ENCODE measurements around the gene ATP8B4.
"Not testable (repeated sequence)": the region's sequence is repeated elsewhere in the genome, so short reads cannot be mapped to it uniquely, and the experiment has no call there.

The ATP8B4 gene

GRCh38 chr15:50098545-50098944 lies 20.5 kb downstream of the ATP8B4 start:
- no peak overlapping the region for H3K4me3 ChIP-seq (ENCODE audit: low read length)
- no peaks in the 10 kb centered on the region for H3K36me3 ChIP-seq (ENCODE audit: control insufficient read depth, insufficient read depth, low read length)
- no peaks in the 10 kb centered on the region for H3K9me3 ChIP-seq (ENCODE audit: control insufficient read depth, low read length)
- no peaks in the 10 kb centered on the region for H3K27me3 ChIP-seq (ENCODE audit: control insufficient read depth, insufficient read depth, low read length)
- H3K4me1 ChIP-seq (ENCODE audit: control insufficient read depth, insufficient read depth, low read length): no peaks in the 10 kb centered on the region
- no peak overlapping the region for H3K9ac ChIP-seq (ENCODE audit: low read length)

- H3K4me1 ChIP-seq (ENCODE audit: control insufficient read depth, insufficient read depth, low read length): no peaks in the 10 kb centered on the region
- no peaks in the 10 kb centered on the region for H3K27me3 ChIP-seq (ENCODE audit: control insufficient read depth, insufficient read depth, low read length)
- H3K9me3 ChIP-seq (ENCODE audit: control insufficient read depth, low read length): no peaks in the 10 kb centered on the region
- no peak overlapping the region for H3K9ac ChIP-seq (ENCODE audit: low read length)
- no peaks in the 10 kb centered on the region for H3K36me3 ChIP-seq (ENCODE audit: control insufficient read depth, insufficient read depth, low read length)
- H3K4me3 ChIP-seq (ENCODE audit: low read length): no peak overlapping the region
Measured at GRCh38 chr15:50095938-50096821, 22.9 kb downstream of the ATP8B4 start.

- not testable (repeated sequence) for H3K4me1 ChIP-seq (ENCODE audit: control insufficient read depth, insufficient read depth, low read length); H3K4me3 ChIP-seq (ENCODE audit: low read length)
Measured at GRCh38 chr15:50089386-50089785, 29.6 kb downstream of the ATP8B4 start.

DNA sequence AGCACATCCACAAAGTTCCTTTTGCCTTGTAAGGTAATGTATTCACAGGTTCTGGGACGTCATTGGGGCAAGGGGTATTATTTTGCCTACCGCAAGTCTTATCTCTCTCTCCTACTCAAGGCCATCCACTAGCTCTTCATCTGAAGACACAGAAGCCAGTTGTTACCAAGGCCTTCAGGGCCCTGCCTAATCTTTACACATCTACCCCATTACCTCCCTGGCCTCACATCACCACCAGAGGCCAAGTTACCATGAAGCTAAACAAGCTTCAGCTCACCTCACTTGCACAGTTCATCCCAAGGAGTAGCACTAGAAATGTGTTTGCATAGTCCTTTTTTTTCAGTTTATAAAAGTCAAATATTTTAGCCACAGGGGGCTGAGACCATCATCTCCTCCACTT lies 34.1 kb downstream of the ATP8B4 start:
- Histone ChIP-seq H3K36me3 (ENCODE audit: control insufficient read depth, insufficient read depth, low read length) (no peaks in the 10 kb centered on the region), H3K4me3 (ENCODE audit: low read length) (no peak overlapping the region), H3K9me3 (ENCODE audit: control insufficient read depth, low read length) (no peaks in the 10 kb centered on the region), H3K9ac (ENCODE audit: low read length) (no peak overlapping the region), H3K4me1 (ENCODE audit: control insufficient read depth, insufficient read depth, low read length) (no peaks in the 10 kb centered on the region), H3K27me3 (ENCODE audit: control insufficient read depth, insufficient read depth, low read length) (no peaks in the 10 kb centered on the region)

More at GRCh38 chr15:50089386-50089785, 29.6 kb downstream of the ATP8B4 start:
- H3K9me3 ChIP-seq (ENCODE audit: control insufficient read depth, low read length); H3K36me3 ChIP-seq (ENCODE audit: control insufficient read depth, insufficient read depth, low read length); H3K27me3 ChIP-seq (ENCODE audit: control insufficient read depth, insufficient read depth, low read length); H3K9ac ChIP-seq (ENCODE audit: low read length): not testable (repeated sequence)

DNA sequence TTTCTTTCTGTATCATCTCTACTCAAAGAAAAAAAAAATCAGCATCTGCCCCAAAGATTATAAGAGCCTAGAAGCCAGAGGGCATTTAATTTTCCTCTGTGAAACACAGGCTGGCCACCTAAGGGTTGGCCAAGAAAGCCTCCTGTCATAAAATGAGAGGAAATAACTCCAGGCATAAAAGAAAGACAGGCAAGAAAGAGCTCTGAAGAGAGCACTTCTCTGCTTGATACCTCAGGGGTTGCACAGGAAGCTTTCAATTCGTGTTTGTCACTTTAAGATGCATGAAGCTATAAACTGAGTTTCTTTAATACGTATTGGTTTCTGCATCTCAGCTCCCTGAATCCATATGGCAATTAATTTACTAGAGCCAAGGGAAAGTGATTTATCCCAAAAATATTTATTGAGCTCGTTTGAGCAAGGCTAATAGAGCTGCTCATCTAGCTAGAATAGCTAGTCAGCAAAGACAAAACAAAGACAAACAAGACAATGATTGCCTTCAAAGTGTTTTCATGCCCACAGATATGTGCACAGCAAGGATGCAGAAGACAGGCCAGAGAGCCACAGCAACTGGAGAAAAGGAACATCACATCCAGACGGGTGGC lies 35.5 kb downstream of the ATP8B4 start:
- H3K27me3 ChIP-seq (ENCODE audit: control insufficient read depth, insufficient read depth, low read length): no peaks in the 10 kb centered on the region
- no peaks in the 10 kb centered on the region for H3K36me3 ChIP-seq (ENCODE audit: control insufficient read depth, insufficient read depth, low read length)
- H3K9me3 ChIP-seq (ENCODE audit: control insufficient read depth, low read length): no peaks in the 10 kb centered on the region
- H3K9ac ChIP-seq (ENCODE audit: low read length): no peak overlapping the region
- no peak overlapping the region for H3K4me3 ChIP-seq (ENCODE audit: low read length)
- H3K4me1 ChIP-seq (ENCODE audit: control insufficient read depth, insufficient read depth, low read length): no peaks in the 10 kb centered on the region

- Histone ChIP-seq H3K27me3 (ENCODE audit: control insufficient read depth, insufficient read depth, low read length) (no peaks in the 10 kb centered on the region), H3K9ac (ENCODE audit: low read length) (no peak overlapping the region), H3K36me3 (ENCODE audit: control insufficient read depth, insufficient read depth, low read length) (no peaks in the 10 kb centered on the region), H3K9me3 (ENCODE audit: control insufficient read depth, low read length) (no peaks in the 10 kb centered on the region), H3K4me1 (ENCODE audit: control insufficient read depth, insufficient read depth, low read length) (no peaks in the 10 kb centered on the region), H3K4me3 (ENCODE audit: low read length) (no peak overlapping the region)
Measured at GRCh38 chr15:50082066-50082465, 37.0 kb downstream of the ATP8B4 start.

GRCh38 chr15:50077651-50078050 lies 41.4 kb downstream of the ATP8B4 start:
- Histone ChIP-seq H3K36me3 (ENCODE audit: control insufficient read depth, insufficient read depth, low read length) (no peaks in the 10 kb centered on the region), H3K27me3 (ENCODE audit: control insufficient read depth, insufficient read depth, low read length) (no peaks in the 10 kb centered on the region), H3K9me3 (ENCODE audit: control insufficient read depth, low read length) (no peaks in the 10 kb centered on the region), H3K9ac (ENCODE audit: low read length) (no peak overlapping the region), H3K4me1 (ENCODE audit: control insufficient read depth, insufficient read depth, low read length) (no peaks in the 10 kb centered on the region), H3K4me3 (ENCODE audit: low read length) (no peak overlapping the region)

GRCh38 chr15:50077176-50077575 lies 41.9 kb downstream of the ATP8B4 start:
- Histone ChIP-seq H3K4me3 (ENCODE audit: low read length) (no peak overlapping the region), H3K9me3 (ENCODE audit: control insufficient read depth, low read length) (no peaks in the 10 kb centered on the region), H3K36me3 (ENCODE audit: control insufficient read depth, insufficient read depth, low read length) (no peaks in the 10 kb centered on the region), H3K9ac (ENCODE audit: low read length) (no peak overlapping the region), H3K27me3 (ENCODE audit: control insufficient read depth, insufficient read depth, low read length) (no peaks in the 10 kb centered on the region), H3K4me1 (ENCODE audit: control insufficient read depth, insufficient read depth, low read length) (no peaks in the 10 kb centered on the region)

DNA sequence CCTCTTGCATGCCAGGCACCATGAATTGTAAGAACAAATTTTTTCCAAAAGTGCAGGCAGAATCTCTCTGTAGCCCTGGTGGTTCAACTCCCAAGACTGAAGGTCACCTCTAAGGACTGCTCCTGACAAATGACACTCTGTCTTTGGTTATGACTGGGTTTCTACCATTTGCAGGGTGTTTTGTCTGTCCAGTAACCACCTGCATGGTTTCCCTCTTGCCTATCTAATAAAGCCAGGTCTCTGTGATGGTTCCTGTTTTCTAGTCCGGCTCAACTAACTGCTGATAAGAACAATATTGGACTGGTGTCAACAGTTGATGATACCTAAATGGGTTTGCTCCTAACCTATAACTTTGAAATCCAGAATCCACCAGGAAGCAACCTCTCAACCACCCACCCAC lies 43.7 kb downstream of the ATP8B4 start:
- no peak overlapping the region for H3K9ac ChIP-seq (ENCODE audit: low read length)
- no peak overlapping the region for H3K4me3 ChIP-seq (ENCODE audit: low read length)
- no peaks in the 10 kb centered on the region for H3K27me3 ChIP-seq (ENCODE audit: control insufficient read depth, insufficient read depth, low read length)
- H3K36me3 ChIP-seq (ENCODE audit: control insufficient read depth, insufficient read depth, low read length): no peaks in the 10 kb centered on the region
- no peaks in the 10 kb centered on the region for H3K9me3 ChIP-seq (ENCODE audit: control insufficient read depth, low read length)
- no peaks in the 10 kb centered on the region for H3K4me1 ChIP-seq (ENCODE audit: control insufficient read depth, insufficient read depth, low read length)

- Histone ChIP-seq H3K4me1 (ENCODE audit: control insufficient read depth, insufficient read depth, low read length) (no peaks in the 10 kb centered on the region), H3K9ac (ENCODE audit: low read length) (no peak overlapping the region), H3K9me3 (ENCODE audit: control insufficient read depth, low read length) (no peaks in the 10 kb centered on the region), H3K27me3 (ENCODE audit: control insufficient read depth, insufficient read depth, low read length) (no peaks in the 10 kb centered on the region), H3K36me3 (ENCODE audit: control insufficient read depth, insufficient read depth, low read length) (no peaks in the 10 kb centered on the region), H3K4me3 (ENCODE audit: low read length) (no peak overlapping the region)
Measured at GRCh38 chr15:50071551-50072258, 47.3 kb downstream of the ATP8B4 start.

DNA sequence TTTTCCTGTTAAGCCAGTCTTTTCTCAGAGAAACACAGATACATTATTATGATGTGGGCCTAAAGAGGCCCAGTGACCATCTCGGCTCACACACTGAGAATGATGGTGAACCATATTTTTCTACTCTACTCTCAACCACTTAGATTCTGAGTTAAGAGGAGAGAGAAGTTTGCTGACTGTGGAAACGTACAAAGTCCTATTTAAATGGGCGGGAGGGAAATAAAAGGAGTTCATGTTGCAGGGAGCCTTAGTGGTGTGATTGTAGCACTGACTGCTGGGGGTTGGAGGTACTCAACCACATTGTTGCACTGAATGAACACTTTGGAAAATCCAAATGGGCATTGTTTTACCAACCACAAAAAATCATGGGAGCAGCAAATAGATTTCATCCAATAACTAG lies 51.0 kb downstream of the ATP8B4 start:
- no peaks in the 10 kb centered on the region for H3K27me3 ChIP-seq (ENCODE audit: control insufficient read depth, insufficient read depth, low read length)
- H3K9ac ChIP-seq (ENCODE audit: low read length): no peak overlapping the region
- no peaks in the 10 kb centered on the region for H3K4me1 ChIP-seq (ENCODE audit: control insufficient read depth, insufficient read depth, low read length)
- no peaks in the 10 kb centered on the region for H3K9me3 ChIP-seq (ENCODE audit: control insufficient read depth, low read length)
- H3K4me3 ChIP-seq (ENCODE audit: low read length): no peak overlapping the region
- no peaks in the 10 kb centered on the region for H3K36me3 ChIP-seq (ENCODE audit: control insufficient read depth, insufficient read depth, low read length)

GRCh38 chr15:50067254-50067653 lies 51.8 kb downstream of the ATP8B4 start:
- H3K9ac ChIP-seq (ENCODE audit: low read length): no peak overlapping the region
- H3K4me1 ChIP-seq (ENCODE audit: control insufficient read depth, insufficient read depth, low read length): no peaks in the 10 kb centered on the region
- no peaks in the 10 kb centered on the region for H3K36me3 ChIP-seq (ENCODE audit: control insufficient read depth, insufficient read depth, low read length)
- no peaks in the 10 kb centered on the region for H3K27me3 ChIP-seq (ENCODE audit: control insufficient read depth, insufficient read depth, low read length)
- no peak overlapping the region for H3K4me3 ChIP-seq (ENCODE audit: low read length)
- no peaks in the 10 kb centered on the region for H3K9me3 ChIP-seq (ENCODE audit: control insufficient read depth, low read length)

All from mucosa of stomach (tissue), 1 donor.